Upper lobe of right lung (tissue), 1 donor: ENCODE results near the gene LPP. TPM values are rescaled to one million over a fixed set of nuclear protein-coding genes. Genes with fewer than 3 reads are reported as not detected.

ENCODE experiments used
- ATAC-seq: fragments of 200-7000 bp; cut with Tn5 transposase; one replicate; pipeline ENCODE4 v1.9.1; 2020; ENCODE audit warnings: mild to moderate bottlenecking, moderate library complexity
- DNase-seq: peaks from one replicate; pipeline ENCODE4 v3.0.0-alpha.2; 2020
- H3K27ac ChIP-seq: fragments of 200-600 bp; one replicate; pipeline ENCODE4 v1.8.0; 2022
- H3K27me3 ChIP-seq: fragments of 200-600 bp; one replicate; pipeline ENCODE4 v1.8.0; 2022; ENCODE audit warnings: mild to moderate bottlenecking
- H3K36me3 ChIP-seq: fragments of 200-600 bp; one replicate; pipeline ENCODE4 v1.8.0; 2022
- H3K4me1 ChIP-seq: fragments of 200-600 bp; one replicate; pipeline ENCODE4 v1.8.0; 2022
- H3K4me3 ChIP-seq: fragments of 200-600 bp; one replicate; pipeline ENCODE4 v1.8.0; 2022; ENCODE audit warnings: mild to moderate bottlenecking
- H3K9me3 ChIP-seq: fragments of 200-600 bp; one replicate; pipeline ENCODE4 v1.8.0; 2022
- CTCF ChIP-seq: fragments of 200-600 bp; IDR thresholded peaks from one replicate; pipeline ENCODE4 v1.8.0; 2022; ENCODE audit warnings: antibody characterized with exemption
- intact Hi-C: fragments of 100-400 bp; cut with DNase I; formaldehyde crosslinking; loops from one replicate; pipeline ENCODE4 v1.11.0; 2022
- total RNA-seq: library from RNA; stranded (reverse); fragmentation: NEBNext Ultra II Directional; extraction: Animal tissue kit (Norgen Biotek cat#: 25700); gene quantifications from one replicate; pipeline ENCODE4 v1.2.1, GENCODE V29; 2021
- donor health status: DM: no; HTN: yes; CAD: no; lungs with severe emphysema.

The LPP gene
- total RNA-seq, 1 donor from 2014 or later, result 191 TPM

- Histone ChIP-seq H3K27ac (no peak overlapping the region), H3K4me3 (no peak overlapping the region), H3K36me3 (no peaks in the 10 kb centered on the region), H3K27me3 (no peaks in the 10 kb centered on the region), H3K9me3 (no peaks in the 10 kb centered on the region), H3K4me1 (peaks cover 18% of the 10 kb centered on the region)
- intact Hi-C loops, result no loop called here
- ATAC-seq, result no peak
- no peak for DNase-seq
- TF ChIP-seq CTCF, result no peak
Measured at GRCh38 chr3:188349351-188349901, 195.5 kb downstream of the LPP start.

GRCh38 chr3:188349933-188350332 lies 196.0 kb downstream of the LPP start:
- intact Hi-C loops, result no loop called here
- ATAC-seq (peak; percentile 24), DNase-seq (no peak)
- Histone ChIP-seq H3K4me3 (no peak overlapping the region), H3K27ac (no peak overlapping the region), H3K36me3 (no peaks in the 10 kb centered on the region), H3K27me3 (no peaks in the 10 kb centered on the region), H3K4me1 (peaks cover 18% of the 10 kb centered on the region), H3K9me3 (no peaks in the 10 kb centered on the region)
- no peak for TF ChIP-seq CTCF

- intact Hi-C loops, result no loop called here
- no peak for ATAC-seq
- no peak for TF ChIP-seq CTCF
- no peak for DNase-seq
- H3K27ac ChIP-seq, result no peak overlapping the region
- no peaks in the 10 kb centered on the region for H3K27me3 ChIP-seq
- no peaks in the 10 kb centered on the region for H3K9me3 ChIP-seq
- peaks cover 18% of the 10 kb centered on the region for H3K4me1 ChIP-seq
- H3K36me3 ChIP-seq, result no peaks in the 10 kb centered on the region
- H3K4me3 ChIP-seq, result no peak overlapping the region
Measured at GRCh38 chr3:188350961-188351360, 197.0 kb downstream of the LPP start.

- no peak for TF ChIP-seq CTCF
- Histone ChIP-seq H3K9me3 (no peaks in the 10 kb centered on the region), H3K27me3 (no peaks in the 10 kb centered on the region), H3K27ac (no peak overlapping the region), H3K36me3 (no peaks in the 10 kb centered on the region), H3K4me1 (peaks cover 18% of the 10 kb centered on the region), H3K4me3 (no peak overlapping the region)
- intact Hi-C loops, result no loop called here
- ATAC-seq (no peak), DNase-seq (no peak)
Measured at GRCh38 chr3:188351648-188352047, 197.7 kb downstream of the LPP start.

- DNase-seq (no peak), ATAC-seq (no peak)
- no peak for TF ChIP-seq CTCF
- Histone ChIP-seq H3K4me3 (no peak overlapping the region), H3K9me3 (no peaks in the 10 kb centered on the region), H3K36me3 (no peaks in the 10 kb centered on the region), H3K4me1 (peaks cover 18% of the 10 kb centered on the region), H3K27ac (no peak overlapping the region), H3K27me3 (no peaks in the 10 kb centered on the region)
- intact Hi-C loops, result no loop called here
Measured at GRCh38 chr3:188352196-188352927, 198.4 kb downstream of the LPP start.
